Fibroblast of skin of scalp (primary cell): Measurements from ENCODE around the gene VPS39. TPM values are rescaled to one million over a fixed set of nuclear protein-coding genes. Genes with fewer than 3 reads are reported as not detected.
A peak's percentile ranks its signal among the peaks of the same experiment; 100 is the strongest.
"Not testable (repeated sequence)": the region's sequence is repeated elsewhere in the genome, so short reads cannot be mapped to it uniquely, and the experiment has no call there.

Source experiments
- DNase-seq: peaks from one replicate; pipeline ENCODE4 v3.0.0-alpha.2; 2013
- polyA plus RNA-seq, 2 experiments: library from polyadenylated mRNA; unstranded; fragments of 120-200 nt; gene quantifications; one replicate each; pipeline ENCODE4 v1.2.1, GENCODE V29; 2013; ENCODE audit not compliant: insufficient read length in 2 of 2

Gene VPS39, protein sequence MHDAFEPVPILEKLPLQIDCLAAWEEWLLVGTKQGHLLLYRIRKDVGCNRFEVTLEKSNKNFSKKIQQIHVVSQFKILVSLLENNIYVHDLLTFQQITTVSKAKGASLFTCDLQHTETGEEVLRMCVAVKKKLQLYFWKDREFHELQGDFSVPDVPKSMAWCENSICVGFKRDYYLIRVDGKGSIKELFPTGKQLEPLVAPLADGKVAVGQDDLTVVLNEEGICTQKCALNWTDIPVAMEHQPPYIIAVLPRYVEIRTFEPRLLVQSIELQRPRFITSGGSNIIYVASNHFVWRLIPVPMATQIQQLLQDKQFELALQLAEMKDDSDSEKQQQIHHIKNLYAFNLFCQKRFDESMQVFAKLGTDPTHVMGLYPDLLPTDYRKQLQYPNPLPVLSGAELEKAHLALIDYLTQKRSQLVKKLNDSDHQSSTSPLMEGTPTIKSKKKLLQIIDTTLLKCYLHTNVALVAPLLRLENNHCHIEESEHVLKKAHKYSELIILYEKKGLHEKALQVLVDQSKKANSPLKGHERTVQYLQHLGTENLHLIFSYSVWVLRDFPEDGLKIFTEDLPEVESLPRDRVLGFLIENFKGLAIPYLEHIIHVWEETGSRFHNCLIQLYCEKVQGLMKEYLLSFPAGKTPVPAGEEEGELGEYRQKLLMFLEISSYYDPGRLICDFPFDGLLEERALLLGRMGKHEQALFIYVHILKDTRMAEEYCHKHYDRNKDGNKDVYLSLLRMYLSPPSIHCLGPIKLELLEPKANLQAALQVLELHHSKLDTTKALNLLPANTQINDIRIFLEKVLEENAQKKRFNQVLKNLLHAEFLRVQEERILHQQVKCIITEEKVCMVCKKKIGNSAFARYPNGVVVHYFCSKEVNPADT
- 39.4 TPM for polyA plus RNA-seq (2013, experiment 1 of 2; ENCODE audit: insufficient read length)
- 40.3 TPM for polyA plus RNA-seq (2013, experiment 2 of 2; ENCODE audit: insufficient read length)

DNA sequence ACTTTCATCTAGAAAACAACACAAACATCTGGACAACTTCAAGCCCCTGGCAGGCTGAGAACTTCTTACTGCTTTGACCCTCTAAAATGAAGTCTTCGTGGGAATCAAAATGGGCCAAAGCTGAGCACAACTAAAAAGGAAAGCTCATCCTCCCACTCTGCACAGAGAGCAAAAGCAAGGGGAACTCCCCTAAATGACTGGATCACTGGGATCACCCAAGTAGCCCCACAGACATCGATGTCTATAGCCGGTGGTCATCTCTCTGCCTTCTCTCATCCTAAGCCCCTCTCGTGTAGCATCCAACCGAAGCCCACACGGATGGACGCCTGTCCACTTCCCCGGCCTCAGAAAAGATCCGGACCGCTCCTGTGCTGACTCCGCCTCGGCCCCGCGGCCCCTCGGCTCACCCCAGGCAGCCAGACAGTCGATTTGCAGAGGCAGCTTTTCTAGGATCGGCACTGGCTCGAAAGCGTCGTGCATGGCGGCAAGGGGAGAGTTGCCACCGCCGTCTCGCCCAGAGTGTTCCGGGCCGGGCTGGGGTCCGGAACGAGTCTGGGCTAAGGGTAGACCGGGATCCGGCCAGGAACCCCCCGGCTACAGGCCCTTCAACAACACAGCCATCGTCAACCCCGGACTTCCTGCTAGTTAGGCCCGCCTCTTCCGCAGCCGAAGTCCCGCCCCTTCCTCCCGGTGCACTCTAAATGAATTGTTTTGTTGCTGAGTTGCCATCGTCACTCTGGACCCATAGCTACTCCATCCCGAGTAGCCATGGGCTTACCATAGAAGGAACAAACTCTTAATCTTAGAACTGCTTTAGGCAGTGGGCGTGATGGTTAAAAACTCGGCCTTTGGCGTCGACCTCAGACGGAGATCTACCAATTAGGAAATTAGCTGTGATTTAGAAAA is at the start of gene VPS39:
Gene VPS39 (minus strand): TSS at position 631 of the 906 bp plus-strand sequence. CDS start 151 bp downstream, at position 480.
- peak; percentile 84 for DNase-seq

DNA sequence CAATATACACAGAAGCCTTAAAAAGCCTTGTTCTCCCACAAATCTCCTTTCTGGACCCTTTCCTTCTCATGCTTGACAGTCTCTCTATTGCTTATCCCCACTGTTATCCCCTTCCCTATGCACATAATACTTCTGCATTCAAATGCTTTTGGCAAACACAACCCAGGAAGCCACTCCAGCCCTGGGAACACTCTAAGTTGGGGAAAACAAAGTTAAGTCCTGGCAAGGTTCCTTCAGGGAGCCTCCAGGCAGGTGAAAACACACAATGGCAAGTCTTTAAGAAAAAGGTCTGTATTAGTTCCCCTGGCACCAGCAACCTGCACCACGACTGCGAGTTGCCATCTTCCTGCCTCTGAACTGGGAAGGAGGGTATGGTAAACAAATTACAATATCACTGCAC is 45.2 kb upstream of the VPS39 start:
- DNase-seq: no peak

DNA sequence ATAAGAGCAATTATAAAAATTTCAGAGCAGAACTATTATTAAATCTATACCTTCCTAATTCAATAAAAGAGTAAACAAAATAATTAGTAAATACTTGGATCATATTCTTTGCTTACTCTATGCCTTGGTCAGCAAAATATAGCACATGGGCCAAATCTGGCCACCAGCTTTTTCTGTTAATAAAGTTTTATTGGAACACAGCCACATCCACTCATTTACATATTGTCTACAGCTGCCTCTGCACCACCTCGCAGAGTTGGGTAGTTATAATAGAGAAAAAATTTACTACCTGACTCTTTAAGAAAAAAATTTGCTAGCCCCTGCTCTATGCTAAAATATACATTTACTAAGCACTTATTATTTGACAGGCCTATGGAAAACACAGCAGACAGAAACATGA is 32.7 kb upstream of the VPS39 start:
- no peak for DNase-seq

DNA sequence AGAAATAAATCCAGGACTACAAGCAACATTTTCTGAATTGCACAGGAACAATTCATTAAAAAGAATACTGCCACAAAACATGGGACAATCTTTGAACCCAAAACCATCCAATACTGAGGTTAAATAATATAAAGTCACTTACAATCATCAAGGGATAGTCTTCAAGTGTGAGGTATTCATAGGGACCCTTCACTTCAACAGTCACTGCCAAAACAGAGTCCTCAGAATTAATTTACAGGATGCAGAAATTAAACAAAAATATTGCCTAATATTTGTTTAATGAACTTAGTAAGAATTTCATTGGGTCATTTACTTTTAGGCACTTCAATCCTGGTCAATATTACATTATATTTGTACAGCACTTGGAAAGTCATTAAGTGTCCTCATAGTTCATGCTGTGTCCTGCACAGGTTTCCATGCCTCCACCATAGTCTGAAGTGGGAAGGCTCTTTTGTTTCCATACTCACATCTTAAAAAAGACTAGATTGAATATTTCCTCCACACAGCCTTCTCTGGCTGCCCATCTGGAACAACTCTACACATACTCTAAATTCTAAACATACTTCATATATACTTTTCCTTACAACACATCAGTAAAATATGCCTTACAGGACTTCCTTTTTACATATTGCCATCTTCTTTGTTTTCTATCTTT is 31.6 kb upstream of the VPS39 start:
- peak; percentile 24 for DNase-seq

DNA sequence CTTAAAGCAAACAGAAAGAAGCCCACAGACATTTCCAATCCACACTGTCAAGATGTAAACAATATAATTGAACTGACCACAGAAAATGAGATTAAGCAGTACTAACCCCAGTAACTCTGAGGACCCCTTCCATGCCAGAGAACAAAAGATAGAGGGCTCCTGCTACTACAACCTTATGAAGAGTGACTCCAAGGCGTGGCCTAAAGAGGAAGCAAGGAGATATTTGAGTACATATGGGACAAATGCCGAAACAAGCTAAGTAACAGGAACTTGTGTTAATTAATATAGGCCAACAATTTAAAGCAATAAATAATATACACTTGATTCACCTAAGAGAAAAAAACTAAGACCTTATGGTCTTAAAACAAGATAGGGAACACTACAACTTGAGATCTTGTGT is 25.0 kb upstream of the VPS39 start:
- no peak for DNase-seq

DNA sequence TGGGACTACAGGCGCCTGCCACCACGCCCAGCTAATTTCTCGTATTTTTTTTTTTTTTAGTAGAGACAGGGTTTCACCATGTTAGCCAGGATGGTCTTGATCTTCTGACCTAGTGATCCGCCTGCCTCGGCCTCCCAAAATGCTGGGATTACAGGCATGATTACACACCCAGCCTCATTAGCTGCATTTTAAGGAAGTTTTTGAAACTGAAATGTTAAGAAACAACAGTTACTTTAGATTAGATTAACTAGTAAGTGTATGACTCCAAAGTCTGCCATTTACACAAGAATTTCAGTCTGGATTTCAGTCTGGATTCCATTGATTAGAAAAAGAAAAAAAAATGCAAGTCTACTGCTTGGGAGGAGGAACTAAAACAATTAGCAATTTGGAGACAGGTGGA is 24.5 kb upstream of the VPS39 start:
- DNase-seq: no peak

DNA sequence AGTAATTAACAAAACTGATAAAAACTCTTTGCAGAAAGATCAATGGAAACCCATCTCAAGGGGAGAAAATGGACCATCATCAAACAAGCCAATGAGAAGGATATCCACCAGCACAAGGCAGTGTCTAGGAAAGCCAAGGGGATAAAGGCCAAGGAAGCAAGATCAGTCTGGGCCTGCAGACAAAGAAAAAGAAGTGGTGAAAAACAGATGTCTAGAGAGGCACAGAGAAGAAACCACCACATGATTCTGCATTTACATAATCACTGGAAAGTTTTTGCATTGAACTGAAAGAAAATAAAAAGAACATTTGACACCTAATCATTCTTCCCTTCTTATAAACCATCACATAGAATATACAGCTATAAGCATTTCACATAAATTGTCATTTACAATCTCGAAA is 23.0 kb upstream of the VPS39 start:
- no peak for DNase-seq

DNA sequence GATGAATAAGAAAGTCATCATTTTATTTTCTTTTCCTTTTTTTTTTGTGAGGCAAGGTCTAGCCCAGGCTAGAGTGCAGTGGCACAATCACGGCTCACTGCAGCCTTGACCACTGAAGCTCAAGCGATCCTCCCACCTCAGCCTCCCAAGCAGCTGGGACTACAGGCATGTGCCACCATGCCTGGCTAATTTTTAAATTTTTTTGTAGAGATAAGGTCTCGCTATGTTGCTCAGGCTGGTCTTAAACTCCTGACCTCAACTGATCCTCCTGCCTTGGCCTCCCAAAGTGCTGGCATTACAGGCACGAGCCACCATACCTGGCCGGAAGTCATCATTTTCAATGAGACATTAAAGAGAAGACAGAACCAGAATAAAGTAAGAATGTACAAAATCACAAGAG is 20.9 kb upstream of the VPS39 start:
- not testable (repeated sequence) for DNase-seq

DNA sequence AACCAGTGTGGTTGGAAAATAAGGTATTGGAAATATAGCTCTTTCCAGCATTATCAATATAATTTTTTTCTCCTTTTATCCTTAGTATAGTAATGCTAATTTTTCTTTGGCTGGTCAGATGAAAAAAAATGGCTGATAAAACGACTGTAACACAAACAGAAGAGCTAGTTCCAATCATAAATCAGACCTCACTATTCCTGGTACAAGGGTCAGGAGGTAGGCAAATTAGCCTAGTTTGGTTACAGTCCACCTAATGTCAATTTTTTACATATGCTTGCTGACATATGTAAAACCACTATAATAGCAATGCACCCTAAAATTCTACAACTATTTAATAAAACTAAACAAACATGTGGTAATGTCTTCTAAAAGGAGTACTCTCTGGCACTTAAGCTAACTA is 19.9 kb upstream of the VPS39 start:
- DNase-seq: no peak

DNA sequence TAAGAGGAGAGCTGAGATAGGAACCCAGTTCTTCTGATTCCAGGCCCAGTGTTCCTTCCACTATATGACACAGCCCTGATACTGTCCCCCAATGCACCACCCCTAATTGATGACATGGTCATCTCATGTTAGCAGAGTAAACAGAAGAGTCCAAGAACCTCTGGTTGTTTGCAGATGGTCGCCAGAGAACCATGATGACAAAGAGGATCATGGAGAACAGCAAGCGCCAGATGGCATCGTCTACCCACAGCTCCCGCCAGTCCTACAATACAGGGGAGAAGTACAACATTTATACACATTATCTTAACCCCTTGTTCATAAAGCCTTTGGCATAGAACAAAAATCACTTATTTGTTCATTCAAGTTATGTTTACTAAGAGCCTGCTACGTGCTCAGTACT is 18.5 kb upstream of the VPS39 start:
- no peak for DNase-seq

DNA sequence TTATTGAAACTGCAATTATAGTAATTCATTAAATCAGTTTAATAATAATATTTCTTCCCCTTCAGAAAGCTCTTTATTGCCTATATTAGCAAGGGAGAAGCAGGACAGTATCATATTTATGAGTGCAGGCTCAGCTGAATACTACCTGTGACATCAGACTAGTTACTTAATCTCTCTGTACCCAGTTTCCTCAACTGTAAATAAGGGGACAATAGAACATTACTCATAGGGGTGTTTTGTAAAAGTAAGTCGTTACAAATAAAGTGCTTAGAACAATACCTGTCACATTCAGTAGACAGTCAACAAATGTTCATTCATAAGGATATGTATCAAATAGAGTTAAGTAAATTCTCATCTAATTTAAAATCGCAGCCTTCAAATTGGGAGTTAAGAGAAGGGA is 12.1 kb upstream of the VPS39 start:
- no peak for DNase-seq

DNA sequence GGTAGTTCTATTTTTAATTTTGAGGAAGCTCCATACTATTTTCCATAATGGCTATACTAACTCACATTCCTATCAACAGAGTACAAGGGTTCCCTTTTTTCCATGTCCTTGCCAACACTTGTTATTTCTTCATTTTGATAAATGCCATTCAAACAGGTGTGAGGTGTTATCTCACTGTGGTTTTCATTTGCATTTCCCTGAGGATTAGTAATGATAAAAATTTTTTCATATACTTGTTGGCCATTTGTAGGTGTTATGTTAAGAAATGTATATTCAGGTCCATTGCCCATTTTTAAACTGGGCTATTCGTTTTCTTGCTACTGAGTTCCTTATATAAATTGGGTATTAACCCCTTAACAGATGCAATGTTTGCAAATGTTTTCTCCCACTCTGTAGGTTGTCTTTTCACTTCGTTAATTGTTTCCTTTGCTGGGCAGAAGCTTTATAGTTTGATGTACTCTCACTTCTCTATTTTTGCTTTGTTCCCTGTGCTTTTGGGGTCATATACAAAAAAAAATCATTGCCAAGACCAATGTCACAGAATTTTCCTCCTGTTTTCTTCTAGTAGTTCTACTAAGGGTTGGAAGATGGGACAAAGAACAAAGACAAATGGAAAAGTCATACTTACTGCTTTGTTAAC is 11.0 kb upstream of the VPS39 start:
- DNase-seq: no peak

- no peak for DNase-seq
Measured at GRCh38 chr15:42217568-42217967, 9.5 kb upstream of the VPS39 start.

DNA sequence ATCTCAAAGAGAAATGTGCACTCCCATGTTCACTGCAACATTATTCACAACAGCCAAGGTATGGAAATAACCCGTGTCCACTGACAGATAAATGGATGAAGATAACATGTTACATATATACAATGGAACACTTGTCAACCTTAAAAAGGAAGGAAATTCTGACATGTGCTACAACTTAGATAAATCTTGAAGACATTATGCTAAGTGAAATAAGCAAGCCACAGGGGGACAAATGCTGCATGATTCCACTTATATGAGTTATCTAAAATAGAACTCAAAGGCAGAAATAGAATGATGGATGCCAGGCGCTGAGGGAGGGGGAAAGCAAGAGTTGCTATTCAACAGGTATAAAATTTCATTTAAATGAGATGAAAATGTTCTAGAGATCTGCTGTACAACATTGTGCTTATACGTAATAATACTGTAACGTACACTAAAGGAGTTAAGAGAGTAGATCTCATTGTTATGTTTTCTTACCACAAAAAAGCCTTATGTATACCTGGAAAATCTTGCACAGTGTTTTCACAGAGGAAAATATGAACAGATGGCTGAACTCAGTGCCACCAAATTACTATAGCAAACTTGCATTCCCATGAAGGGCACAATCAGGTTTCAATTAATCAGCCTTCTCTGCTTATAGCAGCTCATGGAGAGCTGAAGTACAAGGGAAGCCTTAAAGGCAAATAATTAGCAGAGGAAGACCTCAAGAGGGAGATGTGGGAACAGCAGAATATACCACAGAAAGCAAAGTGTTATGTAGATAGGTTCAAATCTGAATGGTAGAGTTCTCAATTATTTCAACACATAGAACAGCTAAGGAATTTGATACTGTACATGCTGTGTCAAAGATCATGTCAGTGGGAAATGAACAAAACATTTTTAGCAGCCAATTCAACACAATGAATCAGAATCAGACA is 8.1 kb upstream of the VPS39 start:
- DNase-seq: no peak

- no peak for DNase-seq
Measured at GRCh38 chr15:42214600-42214999, 6.5 kb upstream of the VPS39 start.

- DNase-seq: no peak
Measured at GRCh38 chr15:42213511-42213910, 5.4 kb upstream of the VPS39 start.

GRCh38 chr15:42210696-42211095 is 2.6 kb upstream of the VPS39 start:
- no peak for DNase-seq

DNA sequence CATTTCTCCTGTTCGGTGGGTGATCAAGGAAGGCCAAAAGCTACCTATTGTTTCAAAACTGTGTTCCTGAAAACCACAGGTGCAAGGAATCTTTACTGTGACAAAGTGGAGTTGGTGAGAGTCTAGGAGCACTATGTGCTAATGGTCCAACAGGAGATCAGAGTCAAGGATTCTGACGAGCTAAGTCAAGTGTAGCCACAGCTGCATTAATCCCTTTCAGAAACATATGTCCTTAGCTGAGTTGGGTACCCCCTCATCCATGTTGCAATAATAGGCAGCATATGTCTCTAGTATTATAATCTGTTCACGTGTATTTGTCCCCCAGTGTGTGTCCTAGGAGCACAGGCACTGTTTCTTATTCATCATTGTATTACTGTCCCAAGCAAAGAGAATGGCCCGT is 1.7 kb downstream of the VPS39 start:
- DNase-seq: no peak

DNA sequence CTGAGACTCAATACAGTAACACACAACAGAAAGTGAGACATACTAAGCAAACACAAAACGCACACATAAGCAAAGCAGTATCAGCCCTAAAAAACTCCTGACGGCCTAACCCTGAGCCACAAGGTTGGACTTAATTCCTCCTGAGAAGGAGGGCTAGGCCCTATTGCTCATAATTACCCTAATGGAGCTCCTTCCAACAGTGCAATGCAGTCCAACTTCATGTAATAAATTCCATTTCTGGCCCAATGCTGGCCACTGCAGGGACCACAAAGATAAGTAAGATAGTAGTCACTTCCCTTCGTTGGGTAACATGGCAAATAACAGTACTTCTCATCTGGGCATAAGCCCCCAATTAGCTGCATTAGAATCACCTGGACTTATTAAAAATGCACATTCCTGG is 4.2 kb downstream of the VPS39 start:
- no peak for DNase-seq

DNA sequence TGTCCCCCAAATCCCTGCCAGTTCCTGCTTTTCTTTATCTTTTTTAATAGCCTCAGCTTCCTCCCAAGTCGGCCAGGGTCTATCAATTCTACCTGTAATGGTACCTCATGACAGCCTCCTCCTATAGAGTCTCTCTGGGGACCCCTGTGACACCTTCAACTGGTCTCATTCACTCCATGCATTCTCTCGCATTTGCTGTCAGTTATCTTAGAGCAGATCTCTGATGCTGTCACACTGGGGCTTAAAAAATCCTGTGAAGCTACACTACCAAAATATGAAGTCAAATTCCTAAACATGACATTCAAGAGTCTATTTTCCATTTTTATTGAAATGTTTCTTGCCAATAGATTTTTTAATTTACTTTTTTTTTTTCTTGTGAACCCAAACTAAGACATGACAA is 5.5 kb downstream of the VPS39 start:
- no peak for DNase-seq
